OCI-LY3 (cell line): Measurements from ENCODE around the gene PDCD11.

ENCODE experiments used
- EZH2phosphoT487 ChIP-seq: fragments of 200-600 bp; shearing (Covaris generic); IDR thresholded peaks from 2 replicates; pipeline ENCODE4 v1.6.1; 2018; ENCODE audit warnings: antibody characterized with exemption, mixed run types, low read depth
- TF ChIP-seq, protein P1 (sequence below): fragments of 200-600, 300-600 bp; sonication (generic); IDR thresholded peaks from 2 replicates; pipeline ENCODE4 v1.5.1; 2014; ENCODE audit warnings: antibody characterized with exemption, low read length, low read depth

DNA sequence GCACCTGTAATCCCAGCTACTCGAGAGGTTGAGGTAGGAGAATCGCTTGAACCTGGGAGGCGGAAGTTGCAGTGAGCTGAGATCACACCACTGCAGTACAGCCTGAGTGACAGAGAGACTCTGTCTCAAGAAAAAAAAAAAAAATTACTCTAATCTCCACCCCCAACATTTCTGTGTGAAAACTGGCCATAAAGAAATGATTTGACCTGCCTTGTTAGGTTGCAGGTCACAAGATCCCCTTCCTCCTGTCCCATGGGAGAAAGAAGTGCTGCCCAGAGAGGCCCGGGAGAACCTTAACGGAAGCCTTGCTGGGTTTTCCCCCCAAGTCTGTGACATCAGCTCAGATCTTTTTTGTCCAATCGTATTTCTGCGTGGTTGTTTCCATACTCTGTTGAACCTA is 71.0 kb downstream of the PDCD11 start:
- TF ChIP-seq, protein P1, sequence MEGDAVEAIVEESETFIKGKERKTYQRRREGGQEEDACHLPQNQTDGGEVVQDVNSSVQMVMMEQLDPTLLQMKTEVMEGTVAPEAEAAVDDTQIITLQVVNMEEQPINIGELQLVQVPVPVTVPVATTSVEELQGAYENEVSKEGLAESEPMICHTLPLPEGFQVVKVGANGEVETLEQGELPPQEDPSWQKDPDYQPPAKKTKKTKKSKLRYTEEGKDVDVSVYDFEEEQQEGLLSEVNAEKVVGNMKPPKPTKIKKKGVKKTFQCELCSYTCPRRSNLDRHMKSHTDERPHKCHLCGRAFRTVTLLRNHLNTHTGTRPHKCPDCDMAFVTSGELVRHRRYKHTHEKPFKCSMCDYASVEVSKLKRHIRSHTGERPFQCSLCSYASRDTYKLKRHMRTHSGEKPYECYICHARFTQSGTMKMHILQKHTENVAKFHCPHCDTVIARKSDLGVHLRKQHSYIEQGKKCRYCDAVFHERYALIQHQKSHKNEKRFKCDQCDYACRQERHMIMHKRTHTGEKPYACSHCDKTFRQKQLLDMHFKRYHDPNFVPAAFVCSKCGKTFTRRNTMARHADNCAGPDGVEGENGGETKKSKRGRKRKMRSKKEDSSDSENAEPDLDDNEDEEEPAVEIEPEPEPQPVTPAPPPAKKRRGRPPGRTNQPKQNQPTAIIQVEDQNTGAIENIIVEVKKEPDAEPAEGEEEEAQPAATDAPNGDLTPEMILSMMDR: no peak
- no peak for TF ChIP-seq EZH2phosphoT487
